CD4-positive, CD25-positive, alpha-beta regulatory T cell (primary cell): ENCODE results near the gene CACNA2D3. TPM values are rescaled to one million over a fixed set of nuclear protein-coding genes. Genes with fewer than 3 reads are reported as not detected.

Source experiments
- ATAC-seq, 2 donors: fragments of 150-1000 bp; cut with Tn5 transposase; one replicate each; pipeline ENCODE4 v1.10.0; 2021; ENCODE audit warnings: low read depth in 2 of 2, moderate number of reproducible peaks in 2 of 2, moderate library complexity in 1 of 2
- DNase-seq, 3 donors: peaks; one replicate each; pipeline versions ENCODE4 v3.0.0 to v3.0.0-alpha.2; 2012 to 2022; ENCODE audit warnings: mixed read lengths in 1 of 3
- H3K27ac ChIP-seq: one replicate; pipeline ENCODE4 v1.7.0; 2013; ENCODE audit warnings: mild to moderate bottlenecking, low read length; ENCODE audit not compliant: insufficient read depth, poor library complexity, severe bottlenecking
- H3K27me3 ChIP-seq: one replicate; pipeline ENCODE4 v1.7.0; 2013; ENCODE audit warnings: low read length; ENCODE audit not compliant: control insufficient read depth, insufficient read depth
- H3K36me3 ChIP-seq: one replicate; pipeline ENCODE4 v1.7.0; 2013; ENCODE audit warnings: mild to moderate bottlenecking, low read length, moderate library complexity; ENCODE audit not compliant: control insufficient read depth, insufficient read depth
- H3K4me1 ChIP-seq: 2 replicates; pipeline ENCODE4 v1.7.0; 2013; ENCODE audit warnings: mild to moderate bottlenecking, low read length; ENCODE audit not compliant: insufficient read depth, control insufficient read depth, poor library complexity, severe bottlenecking
- H3K4me3 ChIP-seq: one replicate; pipeline ENCODE4 v1.7.0; 2013; ENCODE audit warnings: low read depth, mild to moderate bottlenecking, low read length, moderate library complexity
- H3K9me3 ChIP-seq, 2 experiments: 1 replicate in 1 of 2; 2 replicates in 1 of 2; pipeline ENCODE4 v1.7.0; 2013; ENCODE audit warnings: low read length in 2 of 2, mild to moderate bottlenecking in 1 of 2, moderate library complexity in 1 of 2; ENCODE audit not compliant: control insufficient read depth in 2 of 2
- H3K27ac Mint-ChIP-seq, 3 donors: one replicate each; pipeline ENCODE4 v1.8.0; 2020 to 2022; ENCODE audit warnings: mild to moderate bottlenecking in 3 of 3, mixed read lengths in 3 of 3, moderate library complexity in 2 of 3
- H3K27me3 Mint-ChIP-seq: one replicate; pipeline ENCODE4 v1.8.0; 2022; ENCODE audit warnings: mild to moderate bottlenecking, mixed read lengths
- H3K36me3 Mint-ChIP-seq: one replicate; pipeline ENCODE4 v1.8.0; 2020; ENCODE audit warnings: mixed read lengths
- H3K4me1 Mint-ChIP-seq, 4 donors: one replicate each; pipeline ENCODE4 v1.8.0; 2020 to 2022; ENCODE audit warnings: mixed read lengths in 4 of 4, mild to moderate bottlenecking in 1 of 4
- H3K4me3 Mint-ChIP-seq, 4 donors: one replicate each; pipeline ENCODE4 v1.8.0; 2020 to 2022; ENCODE audit warnings: mild to moderate bottlenecking in 4 of 4, mixed read lengths in 4 of 4, moderate library complexity in 3 of 4
- H3K9me3 Mint-ChIP-seq, 7 donors: one replicate each; pipeline ENCODE4 v1.8.0; 2020 to 2022; ENCODE audit warnings: mixed read lengths in 7 of 7, mild to moderate bottlenecking in 3 of 7, moderate library complexity in 2 of 7
- polyA plus RNA-seq, 4 donors: library from polyadenylated mRNA; unstranded; fragments of 300-500 nt; fragmentation: Illumina TruSeq; gene quantifications; one replicate each; pipeline ENCODE4 v1.2.3, GENCODE V29; 2021
- total RNA-seq: library from RNA; stranded (reverse); gene quantifications from one replicate; pipeline ENCODE4 v1.2.3, GENCODE V29; 2022

CACNA2D3 gene
- total and polyA plus RNA-seq, 5 donors from 2014 or later = not detected

DNA sequence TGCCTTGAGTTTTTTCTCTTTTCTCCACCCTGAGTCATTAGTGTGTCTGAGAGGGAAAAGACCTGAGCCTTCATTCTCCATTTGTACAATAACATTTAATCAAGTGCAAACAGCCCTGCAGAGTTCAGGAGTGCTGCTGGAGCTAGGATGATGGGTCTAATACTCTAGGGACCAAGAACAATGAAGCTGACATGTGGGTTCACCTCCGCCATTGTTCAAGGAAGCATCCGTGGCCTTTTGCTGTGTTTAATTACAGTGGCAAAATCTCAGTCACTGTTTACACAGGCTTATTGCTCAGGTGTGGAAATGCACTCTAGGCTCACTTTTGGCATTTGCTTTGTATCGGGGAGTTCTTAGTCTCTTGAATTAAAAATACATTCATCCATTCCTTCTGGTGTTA lies 545.9 kb downstream of the CACNA2D3 start:
- H3K4me3 ChIP-seq = no peak overlapping the region
- no peaks in the 10 kb centered on the region for H3K36me3 Mint-ChIP-seq
- no peaks in the 10 kb centered on the region for H3K4me1 ChIP-seq
- H3K27ac ChIP-seq = no peak overlapping the region
- no peak for ATAC-seq
- no peak overlapping the region for H3K4me3 Mint-ChIP-seq
- DNase-seq = no peak
- no peaks in the 10 kb centered on the region for H3K9me3 ChIP-seq
- H3K4me1 Mint-ChIP-seq = no peaks in the 10 kb centered on the region
- no peaks in the 10 kb centered on the region for H3K27me3 Mint-ChIP-seq
- no peaks in the 10 kb centered on the region for H3K36me3 ChIP-seq
- H3K27me3 ChIP-seq = no peaks in the 10 kb centered on the region
- H3K9me3 Mint-ChIP-seq = peaks cover 0 to 5% (median 0%) of the 10 kb centered on the region in 7 donors
- no peak overlapping the region for H3K27ac Mint-ChIP-seq

DNA sequence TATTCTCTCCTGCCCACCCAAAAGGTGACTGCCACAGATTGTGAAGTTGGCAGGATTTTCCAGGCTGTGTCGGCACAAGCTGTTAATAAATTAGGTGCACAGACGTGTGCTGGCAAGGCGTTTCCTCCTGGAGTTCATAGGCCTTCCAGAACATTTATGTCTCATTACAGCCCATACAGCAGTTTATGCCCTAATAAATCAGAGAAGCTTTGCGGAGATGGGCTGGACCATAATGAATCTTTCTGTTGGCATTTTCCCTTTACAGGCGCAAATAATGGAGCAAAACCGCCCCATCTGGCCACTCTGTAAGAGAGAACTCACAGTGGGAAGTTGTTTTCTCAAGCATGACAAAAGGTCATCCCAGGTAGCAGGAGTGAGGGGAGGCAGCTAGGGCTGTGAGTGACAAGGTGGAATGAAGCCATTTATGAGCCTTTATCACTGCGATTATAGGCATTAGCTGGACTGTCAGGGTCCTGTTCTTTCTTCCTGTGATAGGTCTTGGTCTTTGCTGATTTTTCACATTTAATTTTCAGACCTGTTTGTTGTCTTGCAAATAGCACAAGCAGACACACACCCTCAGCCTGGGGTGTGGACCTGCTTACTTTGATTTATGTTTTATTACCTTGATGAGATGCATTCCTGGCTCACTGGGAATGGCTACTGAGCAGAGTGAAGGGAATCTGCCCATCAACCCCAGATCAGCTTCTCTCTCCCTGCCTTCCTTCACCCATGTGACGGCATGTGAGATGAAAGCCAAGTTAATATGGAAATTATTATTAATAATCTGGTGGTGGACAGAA lies 548.0 kb downstream of the CACNA2D3 start:
- no peak overlapping the region for H3K27ac Mint-ChIP-seq
- no peaks in the 10 kb centered on the region for H3K4me1 ChIP-seq
- peaks cover 0 to 6% (median 4%) of the 10 kb centered on the region in 7 donors for H3K9me3 Mint-ChIP-seq
- no peak overlapping the region for H3K27ac ChIP-seq
- H3K4me3 Mint-ChIP-seq = no peak overlapping the region
- no peaks in the 10 kb centered on the region for H3K4me1 Mint-ChIP-seq
- H3K27me3 Mint-ChIP-seq = peaks cover 4% of the 10 kb centered on the region
- no peaks in the 10 kb centered on the region for H3K9me3 ChIP-seq
- no peak overlapping the region for H3K4me3 ChIP-seq
- no peaks in the 10 kb centered on the region for H3K36me3 Mint-ChIP-seq
- DNase-seq (no peak), ATAC-seq (no peak)
- H3K36me3 ChIP-seq = no peaks in the 10 kb centered on the region
- H3K27me3 ChIP-seq = no peaks in the 10 kb centered on the region

DNA sequence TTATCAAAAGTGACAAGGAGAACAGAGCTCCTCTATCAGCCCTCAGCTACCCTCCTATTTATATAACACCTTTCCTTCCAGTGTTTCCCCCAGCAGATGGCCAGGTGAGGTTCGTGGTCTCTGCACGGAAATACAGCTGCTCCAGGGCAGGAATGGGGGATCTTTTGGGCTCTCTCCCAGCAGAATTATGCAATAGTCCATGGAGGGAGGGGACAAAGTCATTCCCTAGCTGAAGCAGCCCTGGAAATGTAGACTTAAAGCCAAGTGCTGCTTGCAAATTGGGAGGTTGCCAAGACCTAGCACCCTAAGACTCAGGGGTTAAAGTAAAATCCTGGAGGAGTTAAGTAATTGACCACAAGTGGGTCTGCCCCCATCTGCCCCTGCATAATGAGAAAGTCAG lies 549.2 kb downstream of the CACNA2D3 start:
- H3K9me3 Mint-ChIP-seq = peaks cover 0 to 7% (median 5%) of the 10 kb centered on the region in 7 donors
- no peaks in the 10 kb centered on the region for H3K9me3 ChIP-seq
- H3K4me3 Mint-ChIP-seq = no peak overlapping the region
- no peaks in the 10 kb centered on the region for H3K4me1 Mint-ChIP-seq
- no peak overlapping the region for H3K4me3 ChIP-seq
- ATAC-seq (no peak), DNase-seq (no peak)
- H3K27ac Mint-ChIP-seq = no peak overlapping the region
- no peaks in the 10 kb centered on the region for H3K27me3 ChIP-seq
- H3K4me1 ChIP-seq = no peaks in the 10 kb centered on the region
- H3K27me3 Mint-ChIP-seq = peaks cover 4% of the 10 kb centered on the region
- no peaks in the 10 kb centered on the region for H3K36me3 Mint-ChIP-seq
- no peak overlapping the region for H3K27ac ChIP-seq
- no peaks in the 10 kb centered on the region for H3K36me3 ChIP-seq

DNA sequence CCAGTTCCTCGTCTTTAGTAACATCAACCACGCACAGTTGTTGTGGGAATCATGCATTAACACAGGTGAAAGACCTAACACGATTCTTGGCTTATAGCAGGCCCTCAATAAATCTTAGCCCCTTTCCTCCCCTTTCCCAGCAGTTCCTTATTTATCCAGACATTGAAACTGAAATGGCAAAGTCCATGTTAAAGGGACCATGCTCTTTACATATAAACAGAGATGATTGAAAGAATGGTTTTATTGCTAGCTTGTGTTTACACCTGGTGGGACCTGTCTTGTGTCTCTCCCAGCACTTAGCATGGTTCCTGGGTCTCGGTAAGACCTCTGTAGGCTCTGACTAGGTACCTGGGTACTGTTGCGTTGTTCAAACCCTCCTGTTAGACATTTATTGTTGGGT lies 553.7 kb downstream of the CACNA2D3 start:
- no peaks in the 10 kb centered on the region for H3K36me3 Mint-ChIP-seq
- Histone ChIP-seq H3K4me3 (no peak overlapping the region), H3K4me1 (no peaks in the 10 kb centered on the region), H3K27ac (no peak overlapping the region), H3K27me3 (no peaks in the 10 kb centered on the region), H3K36me3 (no peaks in the 10 kb centered on the region), H3K9me3 (no peaks in the 10 kb centered on the region)
- no peak overlapping the region for H3K27ac Mint-ChIP-seq
- no peak for ATAC-seq
- peaks cover 4% of the 10 kb centered on the region for H3K27me3 Mint-ChIP-seq
- H3K4me3 Mint-ChIP-seq = no peak overlapping the region
- no peaks in the 10 kb centered on the region for H3K4me1 Mint-ChIP-seq
- DNase-seq = no peak
- peaks cover 0 to 9% (median 5%) of the 10 kb centered on the region in 7 donors for H3K9me3 Mint-ChIP-seq

DNA sequence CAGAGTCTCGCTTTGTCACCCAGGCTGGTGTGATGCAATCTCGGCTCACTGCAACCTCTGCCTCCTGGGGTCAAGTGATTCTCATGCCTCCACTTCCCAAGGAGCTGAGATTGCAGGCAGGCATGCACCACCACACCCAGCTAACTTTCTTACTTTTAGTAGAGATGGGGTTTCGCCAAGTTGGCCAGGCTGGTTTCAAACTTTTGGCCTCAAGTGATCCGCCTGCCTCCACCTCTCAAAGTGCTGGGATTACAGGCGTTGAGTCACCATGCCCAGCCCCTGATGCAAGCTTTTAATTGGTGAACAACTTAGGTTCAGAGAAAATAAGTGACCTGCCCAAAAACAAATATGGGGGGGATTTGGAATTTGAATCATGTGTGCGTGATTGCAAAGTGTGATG lies 559.4 kb downstream of the CACNA2D3 start:
- H3K4me1 Mint-ChIP-seq = no peaks in the 10 kb centered on the region
- Histone ChIP-seq H3K36me3 (no peaks in the 10 kb centered on the region), H3K4me3 (no peak overlapping the region), H3K27ac (no peak overlapping the region), H3K9me3 (no peaks in the 10 kb centered on the region), H3K27me3 (no peaks in the 10 kb centered on the region), H3K4me1 (no peaks in the 10 kb centered on the region)
- H3K27ac Mint-ChIP-seq = no peak overlapping the region
- H3K36me3 Mint-ChIP-seq = no peaks in the 10 kb centered on the region
- peaks cover 0 to 6% (median 2%) of the 10 kb centered on the region in 7 donors for H3K9me3 Mint-ChIP-seq
- ATAC-seq = no peak
- no peaks in the 10 kb centered on the region for H3K27me3 Mint-ChIP-seq
- H3K4me3 Mint-ChIP-seq = no peak overlapping the region
- no peak for DNase-seq

DNA sequence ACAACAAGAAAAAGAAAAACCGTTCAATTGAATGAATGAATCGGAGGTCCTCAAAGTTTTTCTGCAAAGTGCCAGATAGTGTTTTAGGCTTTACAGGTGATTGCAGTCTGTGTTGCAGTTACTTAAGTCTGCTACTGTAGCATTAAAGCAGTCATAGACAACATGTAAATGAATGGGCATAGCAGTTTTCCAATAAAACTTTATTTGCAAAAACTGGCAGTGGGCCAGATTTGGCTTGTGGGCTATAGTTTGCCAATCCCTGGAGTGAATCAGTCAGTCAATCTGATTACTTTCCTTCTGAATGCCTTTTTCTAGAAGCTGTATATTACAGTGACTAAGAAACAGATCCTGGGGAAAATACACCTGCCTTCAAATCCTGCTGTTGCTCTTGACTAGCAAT lies 562.9 kb downstream of the CACNA2D3 start:
- no peak overlapping the region for H3K27ac Mint-ChIP-seq
- peaks cover 0 to 3% (median 1%) of the 10 kb centered on the region in 7 donors for H3K9me3 Mint-ChIP-seq
- Histone ChIP-seq H3K4me1 (no peaks in the 10 kb centered on the region), H3K36me3 (no peaks in the 10 kb centered on the region), H3K27ac (no peak overlapping the region), H3K4me3 (no peak overlapping the region), H3K9me3 (no peaks in the 10 kb centered on the region), H3K27me3 (no peaks in the 10 kb centered on the region)
- H3K4me3 Mint-ChIP-seq = no peak overlapping the region
- no peaks in the 10 kb centered on the region for H3K4me1 Mint-ChIP-seq
- H3K27me3 Mint-ChIP-seq = no peaks in the 10 kb centered on the region
- no peak for ATAC-seq
- DNase-seq = no peak
- no peaks in the 10 kb centered on the region for H3K36me3 Mint-ChIP-seq

DNA sequence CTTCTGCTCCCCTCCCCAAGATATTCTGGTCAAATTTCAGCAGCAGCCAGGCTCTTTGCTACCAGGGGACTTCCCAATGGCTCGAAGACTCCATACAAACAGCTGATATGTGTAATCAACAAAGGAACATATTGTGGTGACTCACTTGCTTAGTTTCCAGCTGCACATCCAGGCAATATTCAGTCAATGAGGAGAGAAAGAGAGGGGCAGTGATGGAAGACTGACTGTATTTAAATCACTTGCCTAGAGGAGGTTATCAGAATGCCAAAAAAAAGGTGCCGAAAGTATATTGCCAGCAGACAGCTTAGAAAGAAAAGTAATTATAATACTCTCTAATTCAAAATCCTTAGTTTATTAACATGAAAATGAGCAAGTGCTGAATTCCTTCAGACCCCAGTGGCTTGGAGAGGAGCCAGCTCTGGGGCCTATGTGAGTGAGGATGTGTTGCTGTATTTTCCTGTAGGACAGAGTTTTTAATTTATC lies 569.0 kb downstream of the CACNA2D3 start:
- DNase-seq (no peak), ATAC-seq (no peak)
- Histone ChIP-seq H3K4me1 (no peaks in the 10 kb centered on the region), H3K36me3 (no peaks in the 10 kb centered on the region), H3K4me3 (no peak overlapping the region), H3K27ac (no peak overlapping the region), H3K27me3 (no peaks in the 10 kb centered on the region), H3K9me3 (no peaks in the 10 kb centered on the region)
- Mint-ChIP-seq H3K9me3 (peaks cover 0 to 3% (median 0%) of the 10 kb centered on the region in 7 donors), H3K4me3 (no peak overlapping the region), H3K4me1 (peaks cover 0 to 1% (median 0%) of the 10 kb centered on the region in 4 donors), H3K27me3 (no peaks in the 10 kb centered on the region), H3K27ac (no peak overlapping the region), H3K36me3 (no peaks in the 10 kb centered on the region)

DNA sequence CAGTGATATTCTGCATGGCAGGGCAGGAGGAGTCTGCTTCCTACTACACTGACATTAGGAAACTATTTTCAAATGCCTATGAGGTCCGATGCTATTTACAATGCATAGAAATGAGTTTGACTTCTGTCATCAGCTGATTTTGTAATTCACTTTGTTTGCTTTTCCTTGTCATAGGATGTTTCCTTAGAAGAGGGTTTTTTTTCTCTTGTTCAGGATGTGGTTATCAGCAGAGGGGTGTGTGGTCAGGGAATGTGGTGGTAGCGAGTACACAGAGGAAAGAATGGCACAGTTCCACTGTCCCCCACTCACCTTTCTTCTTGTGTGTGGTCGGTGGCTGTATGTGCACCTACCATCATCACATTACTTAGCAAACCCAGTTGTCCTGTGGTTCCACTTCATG lies 574.0 kb downstream of the CACNA2D3 start:
- DNase-seq = no peak
- Histone ChIP-seq H3K9me3 (no peaks in the 10 kb centered on the region), H3K36me3 (no peaks in the 10 kb centered on the region), H3K4me1 (no peaks in the 10 kb centered on the region), H3K27ac (no peak overlapping the region), H3K27me3 (no peaks in the 10 kb centered on the region), H3K4me3 (no peak overlapping the region)
- Mint-ChIP-seq H3K4me1 (peaks cover 0 to 4% (median 0%) of the 10 kb centered on the region in 4 donors), H3K9me3 (peaks cover 0 to 5% (median 0%) of the 10 kb centered on the region in 7 donors), H3K36me3 (no peaks in the 10 kb centered on the region), H3K4me3 (no peak overlapping the region), H3K27ac (no peak overlapping the region), H3K27me3 (no peaks in the 10 kb centered on the region)
- ATAC-seq = no peak
